Fibroblast of lung (primary cell): ENCODE results near the gene UBE2H. TPM values are rescaled to one million over a fixed set of nuclear protein-coding genes. Genes with fewer than 3 reads are reported as not detected.
"Not testable (repeated sequence)": the region's sequence is repeated elsewhere in the genome, so short reads cannot be mapped to it uniquely, and the experiment has no call there.

Experiments used
- DNase-seq, 2 donors: peaks; one replicate each; pipeline versions ENCODE4 v3.0.0 to v3.0.0-alpha.2; 2010; ENCODE audit warnings: low read depth in 2 of 2
- H2AFZ ChIP-seq: 2 replicates; pipeline ENCODE4 v1.5.1; 2012; ENCODE audit warnings: low read length, control low read depth, inconsistent platforms
- H3K27ac ChIP-seq: 2 replicates; pipeline ENCODE4 v1.5.1; 2011; ENCODE audit warnings: low read length, control low read depth; ENCODE audit not compliant: insufficient read depth
- H3K27me3 ChIP-seq: 2 replicates; pipeline ENCODE4 v1.5.1; 2011; ENCODE audit warnings: mild to moderate bottlenecking, low read length; ENCODE audit not compliant: control insufficient read depth, insufficient read depth
- H3K36me3 ChIP-seq: 2 replicates; pipeline ENCODE4 v1.5.1; 2011; ENCODE audit warnings: low read length; ENCODE audit not compliant: control insufficient read depth, insufficient read depth
- H3K4me1 ChIP-seq: 2 replicates; pipeline ENCODE4 v1.5.1; 2011; ENCODE audit warnings: low read length; ENCODE audit not compliant: control insufficient read depth, insufficient read depth; ENCODE audit errors: extremely low read depth
- H3K4me2 ChIP-seq: 2 replicates; pipeline ENCODE4 v1.5.1; 2011; ENCODE audit warnings: low read length, control low read depth; ENCODE audit not compliant: insufficient read depth; ENCODE audit errors: extremely low read depth
- H3K4me3 ChIP-seq, 4 experiments: fragments of 200-600 bp in 1 of 4; sonication (generic) in 1 of 4; replicated peaks in 1 of 4; 2 replicates each; pipeline ENCODE4 v1.5.1; 2011 to 2016; ENCODE audit warnings: low read length in 4 of 4, low read depth in 3 of 4, mild to moderate bottlenecking in 3 of 4, control low read depth in 2 of 4, inconsistent platforms in 1 of 4, mixed read lengths in 1 of 4; ENCODE audit not compliant: insufficient read depth in 1 of 4; ENCODE audit errors: control extremely low read depth in 1 of 4
- H3K79me2 ChIP-seq: 2 replicates; pipeline ENCODE4 v1.5.1; 2012; ENCODE audit warnings: mild to moderate bottlenecking, low read length, inconsistent platforms; ENCODE audit not compliant: control insufficient read depth, insufficient read depth
- H3K9ac ChIP-seq: 2 replicates; pipeline ENCODE4 v1.5.1; 2011; ENCODE audit warnings: mild to moderate bottlenecking, low read length, control low read depth; ENCODE audit not compliant: insufficient read depth
- H3K9me3 ChIP-seq: 2 replicates; pipeline ENCODE4 v1.5.1; 2012; ENCODE audit warnings: low read depth, low read length; ENCODE audit not compliant: control insufficient read depth, insufficient read depth
- H4K20me1 ChIP-seq: 2 replicates; pipeline ENCODE4 v1.5.1; 2011; ENCODE audit warnings: low read length; ENCODE audit not compliant: control insufficient read depth, insufficient read depth; ENCODE audit errors: extremely low read depth
- CTCF ChIP-seq, 2 donors: IDR thresholded peaks in 1 of 2; conservative IDR thresholded peaks in 1 of 2; 1 replicate in 1 of 2; 2 replicates in 1 of 2; pipeline ENCODE4 v1.5.1; 2011 to 2012; ENCODE audit warnings: low read length in 2 of 2, control low read depth in 1 of 2, inconsistent platforms in 1 of 2, low read depth in 1 of 2, mild to moderate bottlenecking in 1 of 2
- EZH2 ChIP-seq: IDR thresholded peaks from 2 replicates; pipeline ENCODE4 v1.5.1; 2012; ENCODE audit warnings: low read length, control low read depth, mild to moderate bottlenecking; ENCODE audit errors: missing control alignments
- polyA plus RNA-seq, 2 donors: library from polyadenylated mRNA; depleted of rRNA in 1 of 2; stranded (reverse) in 1 of 2; unstranded in 1 of 2; fragments of >200 nt; gene quantifications; 2 replicates each; pipeline ENCODE4 v1.2.1, GENCODE V29; 2011 to 2012; ENCODE audit warnings: missing spikeins in 1 of 2
- total RNA-seq: library from RNA; depleted of rRNA; stranded (reverse); fragments of >200 nt; gene quantifications from 2 replicates; pipeline ENCODE4 v1.2.1, GENCODE V29; 2014

The UBE2H gene
- total and polyA plus RNA-seq, 2 donors (not counting 1 experiment from before 2014, with no cell fraction given): 76.0 to 102 TPM

DNA sequence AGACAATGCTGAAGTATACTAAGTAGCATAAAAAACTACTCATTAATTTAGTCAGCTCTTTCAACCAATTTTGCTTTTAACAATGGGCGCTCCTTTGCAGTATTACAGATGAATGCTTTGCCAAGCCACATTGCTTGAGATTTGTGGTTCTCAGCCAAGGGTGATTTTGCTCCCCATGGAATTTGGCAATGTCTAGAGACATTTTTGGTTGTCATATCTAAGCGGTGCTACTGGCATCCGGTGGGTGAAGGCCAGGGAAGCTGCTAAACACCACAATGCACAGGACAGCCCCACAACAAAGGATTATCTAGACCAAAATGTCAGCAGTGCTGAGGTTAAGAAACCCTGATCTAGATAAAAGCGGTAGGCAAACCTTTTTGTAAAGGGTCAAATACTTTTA is 112.0 kb downstream of the UBE2H start:
- H3K27ac ChIP-seq: no peak overlapping the region
- no peaks in the 10 kb centered on the region for H3K79me2 ChIP-seq
- H2AFZ ChIP-seq: no peak overlapping the region
- H4K20me1 ChIP-seq: no peaks in the 10 kb centered on the region
- peak in 1 of 2 donors; percentile 93 for DNase-seq
- peaks cover 5% of the 10 kb centered on the region for H3K36me3 ChIP-seq
- H3K9me3 ChIP-seq: no peaks in the 10 kb centered on the region
- H3K27me3 ChIP-seq: no peaks in the 10 kb centered on the region
- TF ChIP-seq CTCF (conservative IDR thresholded peaks at IDR 0.05 in 1 of 2, IDR thresholded peaks at IDR 0.05 in 1 of 2; ENCODE audit: low read depth in 1 of 2, low read length in 2 of 2) (no peak), EZH2 (no peak)
- H3K9ac ChIP-seq: no peak overlapping the region
- H3K4me1 ChIP-seq: peaks cover 13% of the 10 kb centered on the region
- no peak overlapping the region for H3K4me3 ChIP-seq
- no peak overlapping the region for H3K4me2 ChIP-seq

DNA sequence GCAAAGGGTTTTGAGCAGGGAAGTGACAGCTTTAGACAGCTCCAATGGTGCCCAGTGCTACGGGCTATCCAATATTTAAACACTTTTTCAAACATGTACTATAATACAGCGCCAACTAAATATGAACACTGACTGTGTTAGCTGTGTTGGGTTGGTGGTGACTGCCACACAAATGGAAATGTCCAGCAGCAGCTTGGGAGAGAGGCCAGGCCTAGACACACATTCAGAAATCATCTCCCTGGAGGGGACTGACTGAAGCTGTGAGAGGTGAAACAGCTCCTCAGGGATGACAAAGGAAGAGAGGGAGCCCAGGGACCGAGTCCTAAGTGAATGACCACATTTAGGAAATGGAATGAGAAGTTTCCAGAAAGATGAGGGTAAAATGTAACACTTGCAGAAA is 115.8 kb downstream of the UBE2H start:
- TF ChIP-seq CTCF (conservative IDR thresholded peaks at IDR 0.05 in 1 of 2, IDR thresholded peaks at IDR 0.05 in 1 of 2; ENCODE audit: low read depth in 1 of 2, low read length in 2 of 2) (no peak), EZH2 (no peak)
- H3K27ac ChIP-seq: no peak overlapping the region

GRCh38 chr7:129835569-129835968 is 117.2 kb downstream of the UBE2H start:
- Histone ChIP-seq H2AFZ (no peak overlapping the region), H3K9ac (no peak overlapping the region), H3K4me2 (no peak overlapping the region), H3K27me3 (no peaks in the 10 kb centered on the region), H3K9me3 (no peaks in the 10 kb centered on the region), H3K27ac (no peak overlapping the region), H3K4me1 (peaks cover 9% of the 10 kb centered on the region), H4K20me1 (no peaks in the 10 kb centered on the region), H3K79me2 (no peaks in the 10 kb centered on the region), H3K36me3 (peaks cover 3% of the 10 kb centered on the region), H3K4me3 (no peak overlapping the region)
- no peak for TF ChIP-seq CTCF (conservative IDR thresholded peaks at IDR 0.05 in 1 of 2, IDR thresholded peaks at IDR 0.05 in 1 of 2; ENCODE audit: low read depth in 1 of 2, low read length in 2 of 2)
- TF ChIP-seq EZH2: no peak
- no peak for DNase-seq

More for the DNA sequence above, 115.8 kb downstream of the UBE2H start:
- H3K9ac ChIP-seq: no peak overlapping the region
- H3K4me1 ChIP-seq: peaks cover 7% of the 10 kb centered on the region
- no peak overlapping the region for H3K4me2 ChIP-seq
- no peaks in the 10 kb centered on the region for H3K27me3 ChIP-seq
- DNase-seq: no peak
- H3K4me3 ChIP-seq: no peak overlapping the region
- peaks cover 3% of the 10 kb centered on the region for H3K36me3 ChIP-seq
- H3K9me3 ChIP-seq: no peaks in the 10 kb centered on the region
- H2AFZ ChIP-seq: no peak overlapping the region
- no peaks in the 10 kb centered on the region for H3K79me2 ChIP-seq
- H4K20me1 ChIP-seq: no peaks in the 10 kb centered on the region

DNA sequence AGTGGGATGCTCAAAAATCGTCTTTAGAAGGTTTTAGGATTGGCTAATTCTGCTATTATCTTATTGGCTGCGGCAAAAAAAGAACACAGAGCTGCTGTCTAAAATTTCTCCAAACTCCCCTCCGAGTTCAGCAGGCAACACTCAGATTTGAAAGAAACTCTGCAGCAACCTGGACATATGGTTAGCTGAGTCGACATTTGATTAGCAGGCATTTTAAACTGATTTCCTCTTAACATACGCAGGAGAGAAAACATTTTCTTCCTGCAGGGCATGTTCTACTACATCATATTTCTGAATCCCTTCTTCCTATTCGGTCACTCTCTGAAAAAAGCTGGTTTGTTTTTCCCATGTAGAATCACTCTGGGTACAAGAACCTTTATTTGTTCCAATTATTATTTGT is 119.4 kb downstream of the UBE2H start:
- DNase-seq, H3K36me3 ChIP-seq, H3K9me3 ChIP-seq, H3K27ac ChIP-seq, H3K79me2 ChIP-seq, H3K9ac ChIP-seq, H3K4me3 ChIP-seq, H4K20me1 ChIP-seq, H3K4me2 ChIP-seq, H2AFZ ChIP-seq, H3K27me3 ChIP-seq: not testable (repeated sequence)
- H3K4me1 ChIP-seq: peaks cover 13% of the 10 kb centered on the region
